HG03135 (cell line): Measurements from ENCODE around the gene ILF2.
"Not testable (repeated sequence)": the region's sequence is repeated elsewhere in the genome, so short reads cannot be mapped to it uniquely, and the experiment has no call there.

Source experiments
- ATAC-seq: cut with Tn5 transposase; IDR thresholded peaks from one replicate; pipeline ENCODE4 v1.9.1; 2021; ENCODE audit warnings: mild to moderate bottlenecking, moderate library complexity; ENCODE audit not compliant: unreplicated experiment

Gene ILF2

GRCh38 chr1:153679337-153680119 lies 8.7 kb upstream of the ILF2 start:
- ATAC-seq, result no peak

- ATAC-seq, result no peak
Observed at GRCh38 chr1:153678519-153679336, 7.9 kb upstream of the ILF2 start, which contains the start of gene NPR1. NPR1 (plus strand) TSS chr1:153678688; CDS start chr1:153679109, 421 bp downstream.

- ATAC-seq, result no peak
Observed at GRCh38 chr1:153677718-153678518, 7.1 kb upstream of the ILF2 start.

GRCh38 chr1:153673511-153673910 lies 2.7 kb upstream of the ILF2 start:
- no peak for ATAC-seq

DNA sequence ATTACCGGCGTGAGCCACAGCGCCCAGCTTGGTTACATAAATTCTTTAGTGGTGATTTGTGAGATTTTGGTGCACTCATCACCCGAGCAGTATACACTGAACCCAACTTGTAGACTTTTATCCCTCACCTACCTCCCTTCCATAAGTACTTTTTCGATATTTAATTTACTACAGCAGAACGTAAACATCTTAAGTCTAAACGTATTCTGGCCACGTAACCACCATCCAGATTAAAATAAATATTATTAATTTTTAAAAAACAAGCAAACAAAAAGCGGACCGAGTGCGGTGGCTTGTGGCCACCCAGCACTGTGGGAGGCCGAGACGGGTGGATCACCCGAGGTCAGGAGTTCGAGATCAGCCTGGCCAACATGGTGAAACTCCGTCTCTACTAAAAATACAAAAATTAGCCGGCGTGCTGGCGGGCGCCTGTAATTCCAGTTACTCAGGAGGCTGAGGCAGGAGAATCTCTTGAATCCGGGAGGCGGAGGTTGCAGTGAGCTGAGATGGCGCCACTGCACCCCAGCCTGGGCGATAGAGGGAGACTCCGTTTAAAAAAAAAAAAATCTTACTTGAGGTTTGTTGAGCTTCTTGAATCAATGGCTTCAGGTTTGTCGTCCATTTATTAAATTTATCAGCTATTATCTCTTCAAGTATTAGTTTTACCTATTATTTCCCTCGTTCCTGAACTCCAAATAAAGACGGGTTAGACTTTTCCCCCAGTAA lies 998 bp upstream of the ILF2 start:
- ATAC-seq, result peak; percentile 15

GRCh38 chr1:153670257-153670858 lies 435 bp downstream of the ILF2 start:
- ATAC-seq, result no peak

- no peak for ATAC-seq
Observed at GRCh38 chr1:153669606-153670005, 1.2 kb downstream of the ILF2 start.

DNA sequence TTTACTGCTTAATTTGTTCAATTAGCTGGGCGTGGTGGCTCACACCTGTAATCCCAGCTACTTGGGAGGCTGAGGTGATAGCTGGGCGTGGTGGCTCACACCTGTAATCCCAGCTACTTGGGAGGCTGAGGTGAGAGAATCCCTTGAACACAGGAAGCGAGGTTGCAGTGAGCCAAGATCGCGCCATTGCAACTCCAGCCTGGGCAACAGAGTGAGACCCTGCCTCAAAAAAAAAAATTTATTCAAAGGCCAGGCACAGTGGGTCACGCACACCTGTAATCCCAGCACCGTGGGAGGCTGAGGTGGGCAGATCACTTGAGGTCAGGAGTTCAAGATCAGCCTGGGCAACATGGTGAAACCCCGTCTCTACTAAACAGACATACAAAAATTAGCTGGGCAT lies 2.1 kb downstream of the ILF2 start:
- ATAC-seq, result not testable (repeated sequence)

DNA sequence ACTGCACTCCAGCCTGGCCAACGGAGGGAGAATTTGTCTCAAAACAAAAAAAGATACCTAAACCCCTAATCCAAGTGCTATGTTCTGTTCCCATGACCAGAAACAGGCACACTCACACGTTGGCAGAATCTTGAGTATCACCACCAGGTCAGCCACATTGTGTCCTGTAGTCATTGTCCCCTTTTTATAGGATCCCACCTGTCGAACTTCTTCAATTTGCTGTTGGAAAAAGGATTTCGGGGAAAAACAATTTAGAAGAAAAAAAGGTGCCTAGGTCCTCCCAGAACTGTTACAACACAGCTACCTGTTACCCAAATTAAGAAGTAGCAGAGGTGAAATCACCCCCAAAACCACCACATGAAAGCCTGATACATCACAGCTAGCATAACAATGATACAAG lies 3.4 kb downstream of the ILF2 start:
- ATAC-seq, result no peak

DNA sequence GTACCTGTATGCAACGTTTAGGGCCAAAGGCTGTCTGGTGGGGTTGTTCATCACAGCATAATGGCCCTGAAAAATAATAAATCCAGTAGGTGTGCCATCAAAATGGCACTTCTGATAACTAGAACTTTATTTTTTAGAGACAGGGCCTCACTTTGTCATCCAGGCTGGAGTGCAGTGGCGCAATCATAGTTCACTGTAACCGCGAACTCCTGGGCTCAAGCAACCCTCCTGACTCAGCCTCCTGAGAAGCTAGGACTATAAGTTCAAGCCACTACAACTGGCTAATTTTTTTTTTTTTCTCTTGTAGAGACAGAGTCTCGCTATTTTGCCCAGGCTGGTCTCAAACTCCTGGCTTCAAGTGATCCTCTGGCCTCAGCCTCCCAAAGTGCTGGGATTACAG lies 7.6 kb downstream of the ILF2 start:
- no peak for ATAC-seq

GRCh38 chr1:153662269-153662668 lies 8.5 kb downstream of the ILF2 start:
- no peak for ATAC-seq

DNA sequence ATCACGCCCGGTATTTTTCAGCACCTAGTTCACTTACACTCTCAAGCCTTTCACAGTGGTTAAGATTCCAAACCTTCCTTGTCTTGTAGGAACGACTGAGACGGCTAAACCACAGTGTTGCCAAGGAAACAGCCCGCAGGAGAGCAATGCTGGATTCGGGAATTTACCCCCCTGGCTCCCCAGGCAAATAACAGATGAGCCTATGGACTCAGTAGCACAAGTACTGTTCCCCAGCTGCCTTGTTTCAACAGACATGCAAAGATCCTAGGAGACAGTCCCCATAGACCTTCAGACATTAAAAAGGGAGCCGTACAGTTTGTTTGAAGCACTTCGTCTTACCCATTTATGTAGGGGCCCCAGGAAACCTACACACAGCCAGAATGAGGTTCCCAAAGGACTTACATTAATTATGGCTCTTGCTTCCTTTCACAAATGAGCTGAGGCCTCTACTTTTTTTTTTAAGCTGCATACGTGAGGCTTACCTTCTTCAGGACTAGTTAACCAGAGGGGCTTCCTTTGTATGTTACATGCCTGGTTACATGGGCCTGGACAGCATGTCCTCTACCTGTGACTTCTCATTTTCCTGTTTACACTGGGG lies 9.6 kb downstream of the ILF2 start:
- ATAC-seq, result no peak

DNA sequence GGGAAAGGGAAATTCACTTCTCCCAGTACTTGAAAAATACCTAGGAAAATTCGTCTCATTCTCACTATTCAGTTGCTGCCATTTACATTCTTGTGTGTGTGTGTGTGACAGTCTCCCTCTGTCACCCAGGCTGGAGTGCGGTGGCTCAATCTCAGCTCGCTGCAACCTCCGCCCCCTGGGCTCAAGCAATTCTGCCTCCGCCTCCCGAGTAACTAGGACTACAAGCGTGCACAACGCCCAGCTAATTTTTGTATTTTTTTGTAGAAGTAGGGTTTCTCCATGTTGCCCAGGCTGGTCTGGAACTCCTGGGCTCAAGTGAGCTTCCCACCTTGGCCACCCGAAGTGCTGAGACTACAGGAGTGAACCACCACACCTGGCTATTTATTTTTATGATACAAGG lies 11.1 kb downstream of the ILF2 start:
- no peak for ATAC-seq

GRCh38 chr1:153659175-153659534 lies 11.6 kb downstream of the ILF2 start:
- ATAC-seq, result no peak

DNA sequence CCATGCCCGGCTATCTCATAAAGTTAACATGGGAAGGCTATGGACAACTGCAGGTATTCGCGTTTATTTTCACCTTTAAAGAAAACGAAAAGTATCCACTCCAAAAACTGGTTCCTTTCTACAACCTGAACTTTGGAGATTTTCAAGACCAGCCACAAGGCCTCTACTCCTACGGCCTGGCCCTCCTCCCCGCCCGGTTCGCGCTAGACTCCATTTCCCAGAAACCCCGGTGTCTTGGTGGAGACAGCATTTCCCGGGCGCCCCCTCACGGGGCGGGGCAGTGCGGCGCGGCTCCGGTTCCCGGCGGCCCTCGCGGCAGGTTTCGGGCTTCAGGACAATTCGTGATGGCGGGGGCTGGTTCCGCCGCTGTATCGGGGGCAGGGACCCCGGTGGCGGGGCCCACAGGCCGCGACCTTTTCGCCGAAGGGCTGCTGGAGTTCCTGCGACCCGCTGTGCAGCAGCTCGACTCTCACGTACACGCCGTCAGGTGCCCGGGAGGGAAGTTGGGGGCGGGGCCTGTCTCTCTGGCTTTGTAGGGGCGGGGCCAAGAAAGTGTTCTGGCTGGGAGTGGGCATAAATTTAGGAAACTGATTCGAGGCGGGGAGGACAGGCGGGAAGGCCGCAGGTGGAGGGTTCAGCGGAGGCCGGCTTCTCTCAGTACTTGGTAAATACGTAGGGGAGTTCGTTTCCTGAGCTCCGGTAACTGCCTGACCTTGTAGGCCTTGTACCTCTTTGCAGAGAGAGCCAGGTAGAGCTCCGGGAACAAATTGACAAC lies 12.2 kb downstream of the ILF2 start, which contains the start of gene SNAPIN:
Gene SNAPIN (plus strand): TSS at position 304 of the 775 bp plus-strand sequence. CDS start 41 bp downstream, at position 345.
- peak; percentile 91 for ATAC-seq

- no peak for ATAC-seq
Observed at GRCh38 chr1:153655333-153655732, 15.5 kb downstream of the ILF2 start.

DNA sequence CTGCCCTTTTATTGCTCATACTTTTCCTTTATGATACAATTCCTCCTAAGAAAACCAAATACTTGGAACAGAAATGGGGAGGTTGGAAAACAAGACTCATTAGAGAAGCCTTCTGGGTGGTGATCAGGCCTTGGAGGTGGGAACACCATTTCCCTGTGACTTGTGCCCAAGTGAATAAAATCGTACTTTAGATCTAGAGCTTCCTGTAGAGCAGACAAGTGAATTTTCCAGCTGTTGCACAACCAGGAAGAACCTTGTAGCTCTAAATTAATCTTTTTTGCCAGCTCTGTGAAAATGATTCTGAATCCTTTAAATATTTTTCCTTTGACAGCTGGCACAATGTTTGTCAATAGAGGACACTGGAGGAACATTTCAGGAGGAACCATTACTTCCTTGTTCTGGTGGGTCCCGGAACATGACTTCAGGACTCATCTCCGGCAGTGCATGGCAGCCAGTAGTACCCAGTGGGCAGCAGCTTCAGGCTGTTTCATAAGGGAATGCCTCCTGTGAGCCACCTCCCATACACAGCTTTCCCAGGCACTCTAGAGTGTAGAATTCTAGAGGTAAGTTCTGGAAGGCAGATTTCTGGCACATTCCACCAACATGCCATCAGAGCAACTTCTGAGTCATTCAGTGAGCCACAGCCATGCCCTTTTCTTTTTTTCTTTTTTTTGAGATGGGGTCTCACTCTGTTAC lies 17.8 kb downstream of the ILF2 start:
- no peak for ATAC-seq

- no peak for ATAC-seq
Observed at GRCh38 chr1:153651771-153652170, 19.0 kb downstream of the ILF2 start.
